IMR-90 (cell line): ENCODE measurements around the gene SH2D6. TPM values are rescaled to one million over a fixed set of nuclear protein-coding genes. Genes with fewer than 3 reads are reported as not detected.

Experiments
- ATAC-seq: fragments of 200-7000 bp; cut with Tn5 transposase; 2 replicates; pipeline ENCODE4 v1.9.1; 2020; ENCODE audit warnings: low read depth, mild to moderate bottlenecking, moderate library complexity
- BruUV-seq: library from RNA; stranded (reverse); fragments of 400-500 nt; replicated peaks from 2 replicates; lab custom pipeline; 2021; lab: Mats Ljungman, UMichigan
- CTCF ChIA-PET: fragments of 300-600 bp; formaldehyde crosslinking; extraction: SDS; loops from one replicate; lab custom pipeline; 2021; ENCODE audit warnings: antibody characterized with exemption; lab: Yijun Ruan, JAX
- POLR2A ChIA-PET: fragments of 300-600 bp; sonication (Branson Sonifier 250); formaldehyde crosslinking; loops from one replicate; lab custom pipeline; 2022; ENCODE audit warnings: antibody characterized with exemption; ENCODE audit not compliant: unreplicated experiment; lab: Charles Lee
- DNase-seq: peaks from one replicate; pipeline ENCODE4 v3.0.0; 2013
- H2AFZ ChIP-seq: replicated peaks from 2 replicates; pipeline ENCODE3; 2013; ENCODE audit warnings: low read length, mild to moderate bottlenecking; ENCODE audit not compliant: poor library complexity
- H2AK5ac ChIP-seq: 2 replicates; pipeline ENCODE4 v1.6.1; 2013; ENCODE audit warnings: low read depth, low read length, inconsistent platforms
- H2AK9ac ChIP-seq: replicated peaks from 2 replicates; pipeline ENCODE3; 2013; ENCODE audit warnings: mild to moderate bottlenecking, low read depth, low read length, moderate library complexity; ENCODE audit not compliant: poor library complexity
- H2BK120ac ChIP-seq: 2 replicates; pipeline ENCODE4 v1.6.1; 2013; ENCODE audit warnings: low read depth, low read length, inconsistent platforms
- H2BK15ac ChIP-seq: 3 replicates; pipeline ENCODE4 v1.6.1; 2013; ENCODE audit warnings: low read depth, low read length, inconsistent platforms
- H2BK20ac ChIP-seq: 2 replicates; pipeline ENCODE4 v1.6.1; 2013; ENCODE audit warnings: low read depth, mild to moderate bottlenecking, inconsistent platforms, low read length, moderate library complexity
- H2BK5ac ChIP-seq: 2 replicates; pipeline ENCODE4 v1.6.1; 2013; ENCODE audit warnings: mild to moderate bottlenecking, low read depth, low read length, inconsistent platforms; ENCODE audit not compliant: poor library complexity, severe bottlenecking
- H3K14ac ChIP-seq: replicated peaks from 2 replicates; pipeline ENCODE4 v1.6.1; 2013; ENCODE audit warnings: low read depth, low read length, inconsistent platforms
- H3K18ac ChIP-seq: 2 replicates; pipeline ENCODE4 v1.6.1; 2013; ENCODE audit warnings: low read depth, low read length, control low read depth
- H3K23ac ChIP-seq: 2 replicates; pipeline ENCODE4 v1.6.1; 2013; ENCODE audit warnings: low read depth, low read length, inconsistent platforms
- H3K27ac ChIP-seq: 2 replicates; pipeline ENCODE4 v1.5.1; 2013; ENCODE audit warnings: mild to moderate bottlenecking, control low read depth, low read length; ENCODE audit not compliant: insufficient read depth
- H3K27me3 ChIP-seq: 2 replicates; pipeline ENCODE4 v1.6.1; 2013; ENCODE audit warnings: low read length; ENCODE audit not compliant: control insufficient read depth, insufficient read depth
- H3K36me3 ChIP-seq: 2 replicates; pipeline ENCODE4 v1.6.1; 2013; ENCODE audit warnings: low read length, mixed read lengths; ENCODE audit not compliant: control insufficient read depth, insufficient read depth
- H3K4ac ChIP-seq: 2 replicates; pipeline ENCODE4 v1.6.1; 2013; ENCODE audit warnings: low read depth, low read length, inconsistent platforms
- H3K4me1 ChIP-seq: 2 replicates; pipeline ENCODE4 v1.6.1; 2013; ENCODE audit warnings: low read length, mixed read lengths; ENCODE audit not compliant: control insufficient read depth, insufficient read depth
- H3K4me2 ChIP-seq: 2 replicates; pipeline ENCODE4 v1.6.1; 2013; ENCODE audit warnings: low read depth, mild to moderate bottlenecking, control low read depth, low read length, moderate library complexity
- H3K4me3 ChIP-seq: 2 replicates; pipeline ENCODE4 v1.5.1; 2013; ENCODE audit warnings: low read depth, mild to moderate bottlenecking, control low read depth, low read length, moderate library complexity; ENCODE audit not compliant: insufficient read depth
- H3K56ac ChIP-seq: 2 replicates; pipeline ENCODE4 v1.6.1; 2013; ENCODE audit warnings: low read length, inconsistent platforms; ENCODE audit not compliant: insufficient read depth; ENCODE audit errors: extremely low read depth
- H3K79me1 ChIP-seq, 2 experiments: 2 replicates each; pipeline ENCODE4 v1.6.1; 2013; ENCODE audit warnings: low read length in 2 of 2, inconsistent platforms in 1 of 2, low read depth in 1 of 2
- H3K9ac ChIP-seq: 2 replicates; pipeline ENCODE4 v1.6.1; 2013; ENCODE audit warnings: low read depth, low read length, control low read depth
- H3K9me1 ChIP-seq: 2 replicates; pipeline ENCODE4 v1.6.1; 2013; ENCODE audit warnings: low read length, inconsistent platforms; ENCODE audit not compliant: insufficient read depth
- H3K9me3 ChIP-seq: 2 replicates; pipeline ENCODE4 v1.6.1; 2013; ENCODE audit warnings: low read length; ENCODE audit not compliant: control insufficient read depth, insufficient read depth
- H4K20me1 ChIP-seq: 2 replicates; pipeline ENCODE4 v1.6.1; 2013; ENCODE audit warnings: low read length, inconsistent platforms; ENCODE audit not compliant: insufficient read depth
- H4K5ac ChIP-seq: 2 replicates; pipeline ENCODE4 v1.6.1; 2013; ENCODE audit warnings: mild to moderate bottlenecking, low read depth, low read length, control low read depth
- H4K8ac ChIP-seq, 2 experiments: 2 replicates each; pipeline ENCODE4 v1.6.1; 2013; ENCODE audit warnings: low read depth in 2 of 2, low read length in 2 of 2, control low read depth in 1 of 2, inconsistent platforms in 1 of 2
- H4K91ac ChIP-seq: 2 replicates; pipeline ENCODE4 v1.6.1; 2013; ENCODE audit warnings: low read depth, low read length, inconsistent platforms; ENCODE audit not compliant: insufficient read depth
- NFE2L2 ChIP-seq: fragments of 150-350 bp; IDR thresholded peaks from 2 replicates; pipeline ENCODE4 v1.6.1; 2016; ENCODE audit warnings: low read depth, mild to moderate bottlenecking, low read length
- RAD21 ChIP-seq: IDR thresholded peaks from 2 replicates; pipeline ENCODE4 v1.6.1; 2012; ENCODE audit warnings: low read length, improper control_type of control experiment
- RFX5 ChIP-seq: IDR thresholded peaks from 2 replicates; pipeline ENCODE4 v1.8.0; 2012; ENCODE audit warnings: low read depth, mild to moderate bottlenecking, low read length, moderate library complexity
- SMC3 ChIP-seq: fragments of 150-350 bp; IDR thresholded peaks from 2 replicates; pipeline ENCODE4 v1.6.1; 2016; ENCODE audit warnings: low read depth, mild to moderate bottlenecking, antibody characterized with exemption, low read length, moderate library complexity
- USF2 ChIP-seq: fragments of 150-350 bp; IDR thresholded peaks from 2 replicates; pipeline ENCODE4 v1.6.1; 2017; ENCODE audit warnings: mild to moderate bottlenecking, antibody characterized with exemption, low read length, low read depth
- WGBS, 2 experiments: methylation state at CpG; one replicate each; pipeline versions ENCODE4 v1.1.5 to v1.1.7; 2013; ENCODE audit warnings: missing lambda C conversion rate in 2 of 2; ENCODE audit not compliant: insufficient read length in 1 of 2; ENCODE audit errors: extremely low coverage in 2 of 2; 5-methylcytosine and 5-hydroxymethylcytosine counted together
- dilution Hi-C: fragments of 300-500 bp; cut with HindIII; formaldehyde crosslinking; loops from one replicate; pipeline ENCODE4 v1.14.3; 2018; ENCODE audit warnings: low sequenced_read_pairs; ENCODE audit not compliant: unreplicated experiment
- in situ Hi-C: fragments of 300-500 bp; cut with MboI; formaldehyde crosslinking; loops from 3 replicates; pipeline ENCODE4 v1.14.3; 2019; ENCODE audit warnings: low sequenced_read_pairs, inconsistent platforms, mixed read lengths
- intact Hi-C: fragments of 100-400 bp; cut with micrococcal nuclease; formaldehyde crosslinking; loops from 2 replicates; pipeline ENCODE4 v1.10.0; 2022
- polyA plus RNA-seq, 3 experiments: library from polyadenylated mRNA; depleted of rRNA; stranded (reverse); fragments of >200 nt; gene quantifications; 2 replicates each; pipeline ENCODE4 v1.2.3, GENCODE V29; 2012; ENCODE audit warnings: low replicate concordance in 1 of 3
- total RNA-seq: library from RNA; depleted of rRNA; stranded (reverse); fragments of >200 nt; gene quantifications from 2 replicates; pipeline ENCODE4 v1.2.3, GENCODE V29; 2012
- TF ChIP-seq, protein P1 (sequence below): fragments of 150-350 bp; IDR thresholded peaks from 2 replicates; pipeline ENCODE4 v1.6.1; 2016; ENCODE audit warnings: low read depth, mild to moderate bottlenecking, low read length, moderate library complexity, borderline replicate concordance

Gene SH2D6
- total and polyA plus RNA-seq, 2 of the 4 experiments (the other 2 are of a cell fraction) = 0.32 to 0.36 TPM

DNA sequence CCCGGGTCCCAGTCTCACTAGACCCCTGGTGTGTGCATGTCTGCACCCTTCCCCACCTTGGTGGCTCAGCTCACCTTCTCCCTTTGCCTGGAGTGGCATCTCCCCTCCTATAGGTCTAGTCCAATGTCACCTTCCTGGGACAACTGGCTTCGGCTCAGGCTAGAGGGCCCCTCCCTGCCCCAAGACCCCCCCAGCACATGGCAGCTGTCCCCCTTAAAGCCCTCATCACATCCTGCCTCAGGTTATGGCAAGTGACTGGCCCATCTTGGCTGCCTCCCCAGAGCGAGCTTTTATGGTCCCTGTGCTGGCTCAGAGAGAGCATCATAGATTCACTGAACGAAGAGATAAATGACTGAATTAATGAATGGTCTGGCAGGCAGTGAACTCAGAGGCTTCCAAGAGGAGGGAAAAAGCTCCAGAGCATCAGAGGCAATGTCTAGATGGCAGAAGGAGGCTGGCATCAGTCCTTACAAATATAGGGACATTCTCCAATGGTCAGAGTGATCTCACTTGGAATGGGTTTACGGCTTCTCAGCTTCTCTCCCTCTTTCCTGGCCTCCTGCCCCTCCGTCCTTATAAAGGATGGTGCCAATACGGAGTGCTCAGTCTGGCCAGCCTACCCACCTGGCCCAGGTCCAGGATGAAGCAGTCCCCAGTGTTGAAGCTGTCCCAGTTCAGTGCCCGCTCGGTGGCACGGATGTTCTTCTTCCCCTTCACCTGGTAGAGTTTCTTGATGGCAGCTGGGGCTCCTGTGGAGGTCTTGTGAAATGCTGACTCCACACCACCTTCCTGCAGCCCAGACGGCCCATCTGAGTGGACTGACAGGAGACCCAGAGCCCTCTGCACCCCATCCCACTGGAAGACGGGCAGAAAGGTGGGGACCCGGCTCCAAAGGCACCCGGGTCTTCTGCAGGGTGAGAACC, 17.7 kb upstream of the SH2D6 start:
- POLR2A ChIA-PET = no interaction called here

More for the DNA sequence above, 17.7 kb upstream of the SH2D6 start:
- H3K56ac ChIP-seq = no peak overlapping the region
- no peak overlapping the region for H3K23ac ChIP-seq
- no peak overlapping the region for H3K14ac ChIP-seq
- no peak overlapping the region for H2BK5ac ChIP-seq
- H2BK120ac ChIP-seq = no peak overlapping the region
- H2BK15ac ChIP-seq = no peak overlapping the region
- no peak overlapping the region for H2AFZ ChIP-seq
- peaks cover 14% of the 10 kb centered on the region for H3K36me3 ChIP-seq
- no peaks in the 10 kb centered on the region; the same call in 1 of the 2 replicates for H4K20me1 ChIP-seq
- ATAC-seq (no peak), DNase-seq (no peak)
- no peaks in the 10 kb centered on the region for H3K9me3 ChIP-seq
- H3K4me2 ChIP-seq = no peak overlapping the region
- in situ Hi-C loops (no loop called here), dilution Hi-C loops (no loop called here), intact Hi-C loops (no loop called here)
- no peak overlapping the region for H3K9ac ChIP-seq
- H4K91ac ChIP-seq = no peak overlapping the region
- no peak overlapping the region for H3K27ac ChIP-seq
- H2AK5ac ChIP-seq = no peak overlapping the region
- H4K5ac ChIP-seq = no peak overlapping the region
- TF ChIP-seq SMC3 = no peak
- no peak for TF ChIP-seq USF2
- TF ChIP-seq RFX5 = no peak
- TF ChIP-seq RAD21 = no peak
- TF ChIP-seq, protein P1, sequence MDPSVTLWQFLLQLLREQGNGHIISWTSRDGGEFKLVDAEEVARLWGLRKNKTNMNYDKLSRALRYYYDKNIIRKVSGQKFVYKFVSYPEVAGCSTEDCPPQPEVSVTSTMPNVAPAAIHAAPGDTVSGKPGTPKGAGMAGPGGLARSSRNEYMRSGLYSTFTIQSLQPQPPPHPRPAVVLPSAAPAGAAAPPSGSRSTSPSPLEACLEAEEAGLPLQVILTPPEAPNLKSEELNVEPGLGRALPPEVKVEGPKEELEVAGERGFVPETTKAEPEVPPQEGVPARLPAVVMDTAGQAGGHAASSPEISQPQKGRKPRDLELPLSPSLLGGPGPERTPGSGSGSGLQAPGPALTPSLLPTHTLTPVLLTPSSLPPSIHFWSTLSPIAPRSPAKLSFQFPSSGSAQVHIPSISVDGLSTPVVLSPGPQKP = no peak
- no peak for TF ChIP-seq NFE2L2
- no peak overlapping the region for H3K18ac ChIP-seq
- H3K4me3 ChIP-seq = no peak overlapping the region
- no peaks in the 10 kb centered on the region for H3K27me3 ChIP-seq
- no peak overlapping the region for H3K4ac ChIP-seq
- H2BK20ac ChIP-seq = no peak overlapping the region
- no TSS peak for BruUV-seq
- CTCF ChIA-PET = no interaction called here
- H3K9me1 ChIP-seq = no peaks in the 10 kb centered on the region
- WGBS, 2 experiments = no CpG with 5 or more reads among the region's 14 CpGs
- H3K79me1 ChIP-seq = peaks cover 5 to 7% of the 10 kb centered on the region in 2 experiments; a peak in 3 of 4 replicates
- no peak overlapping the region for H2AK9ac ChIP-seq
- H3K4me1 ChIP-seq = peaks cover 5% of the 10 kb centered on the region; the same call in 1 of the 2 replicates
- H4K8ac ChIP-seq = no peak overlapping the region
